IMR-90 (cell line): Measurements from ENCODE around the gene GNA14. TPM values are rescaled to one million over a fixed set of nuclear protein-coding genes. Genes with fewer than 3 reads are reported as not detected.

Experiments used
- ATAC-seq: fragments of 200-7000 bp; cut with Tn5 transposase; 2 replicates; pipeline ENCODE4 v1.9.1; 2020; ENCODE audit warnings: low read depth, mild to moderate bottlenecking, moderate library complexity
- BruUV-seq: library from RNA; stranded (reverse); fragments of 400-500 nt; replicated peaks from 2 replicates; lab custom pipeline; 2021; lab: Mats Ljungman, UMichigan
- CTCF ChIA-PET: fragments of 300-600 bp; formaldehyde crosslinking; extraction: SDS; loops from one replicate; lab custom pipeline; 2021; ENCODE audit warnings: antibody characterized with exemption; lab: Yijun Ruan, JAX
- POLR2A ChIA-PET: fragments of 300-600 bp; sonication (Branson Sonifier 250); formaldehyde crosslinking; loops from one replicate; lab custom pipeline; 2022; ENCODE audit warnings: antibody characterized with exemption; ENCODE audit not compliant: unreplicated experiment; lab: Charles Lee
- DNase-seq: peaks from one replicate; pipeline ENCODE4 v3.0.0; 2013
- H2AFZ ChIP-seq: replicated peaks from 2 replicates; pipeline ENCODE3; 2013; ENCODE audit warnings: low read length, mild to moderate bottlenecking; ENCODE audit not compliant: poor library complexity
- H2AK5ac ChIP-seq: 2 replicates; pipeline ENCODE4 v1.6.1; 2013; ENCODE audit warnings: low read depth, low read length, inconsistent platforms
- H2AK9ac ChIP-seq: replicated peaks from 2 replicates; pipeline ENCODE3; 2013; ENCODE audit warnings: mild to moderate bottlenecking, low read depth, low read length, moderate library complexity; ENCODE audit not compliant: poor library complexity
- H2BK120ac ChIP-seq: 2 replicates; pipeline ENCODE4 v1.6.1; 2013; ENCODE audit warnings: low read depth, low read length, inconsistent platforms
- H2BK15ac ChIP-seq: 3 replicates; pipeline ENCODE4 v1.6.1; 2013; ENCODE audit warnings: low read depth, low read length, inconsistent platforms
- H2BK20ac ChIP-seq: 2 replicates; pipeline ENCODE4 v1.6.1; 2013; ENCODE audit warnings: low read depth, mild to moderate bottlenecking, inconsistent platforms, low read length, moderate library complexity
- H2BK5ac ChIP-seq: 2 replicates; pipeline ENCODE4 v1.6.1; 2013; ENCODE audit warnings: mild to moderate bottlenecking, low read depth, low read length, inconsistent platforms; ENCODE audit not compliant: poor library complexity, severe bottlenecking
- H3K14ac ChIP-seq: replicated peaks from 2 replicates; pipeline ENCODE4 v1.6.1; 2013; ENCODE audit warnings: low read depth, low read length, inconsistent platforms
- H3K18ac ChIP-seq: 2 replicates; pipeline ENCODE4 v1.6.1; 2013; ENCODE audit warnings: low read depth, low read length, control low read depth
- H3K23ac ChIP-seq: 2 replicates; pipeline ENCODE4 v1.6.1; 2013; ENCODE audit warnings: low read depth, low read length, inconsistent platforms
- H3K27ac ChIP-seq: 2 replicates; pipeline ENCODE4 v1.5.1; 2013; ENCODE audit warnings: mild to moderate bottlenecking, control low read depth, low read length; ENCODE audit not compliant: insufficient read depth
- H3K27me3 ChIP-seq: 2 replicates; pipeline ENCODE4 v1.6.1; 2013; ENCODE audit warnings: low read length; ENCODE audit not compliant: control insufficient read depth, insufficient read depth
- H3K36me3 ChIP-seq: 2 replicates; pipeline ENCODE4 v1.6.1; 2013; ENCODE audit warnings: low read length, mixed read lengths; ENCODE audit not compliant: control insufficient read depth, insufficient read depth
- H3K4ac ChIP-seq: 2 replicates; pipeline ENCODE4 v1.6.1; 2013; ENCODE audit warnings: low read depth, low read length, inconsistent platforms
- H3K4me1 ChIP-seq: 2 replicates; pipeline ENCODE4 v1.6.1; 2013; ENCODE audit warnings: low read length, mixed read lengths; ENCODE audit not compliant: control insufficient read depth, insufficient read depth
- H3K4me2 ChIP-seq: 2 replicates; pipeline ENCODE4 v1.6.1; 2013; ENCODE audit warnings: low read depth, mild to moderate bottlenecking, control low read depth, low read length, moderate library complexity
- H3K4me3 ChIP-seq: 2 replicates; pipeline ENCODE4 v1.5.1; 2013; ENCODE audit warnings: low read depth, mild to moderate bottlenecking, control low read depth, low read length, moderate library complexity; ENCODE audit not compliant: insufficient read depth
- H3K56ac ChIP-seq: 2 replicates; pipeline ENCODE4 v1.6.1; 2013; ENCODE audit warnings: low read length, inconsistent platforms; ENCODE audit not compliant: insufficient read depth; ENCODE audit errors: extremely low read depth
- H3K79me1 ChIP-seq, 2 experiments: 2 replicates each; pipeline ENCODE4 v1.6.1; 2013; ENCODE audit warnings: low read length in 2 of 2, inconsistent platforms in 1 of 2, low read depth in 1 of 2
- H3K9ac ChIP-seq: 2 replicates; pipeline ENCODE4 v1.6.1; 2013; ENCODE audit warnings: low read depth, low read length, control low read depth
- H3K9me1 ChIP-seq: 2 replicates; pipeline ENCODE4 v1.6.1; 2013; ENCODE audit warnings: low read length, inconsistent platforms; ENCODE audit not compliant: insufficient read depth
- H3K9me3 ChIP-seq: 2 replicates; pipeline ENCODE4 v1.6.1; 2013; ENCODE audit warnings: low read length; ENCODE audit not compliant: control insufficient read depth, insufficient read depth
- H4K20me1 ChIP-seq: 2 replicates; pipeline ENCODE4 v1.6.1; 2013; ENCODE audit warnings: low read length, inconsistent platforms; ENCODE audit not compliant: insufficient read depth
- H4K5ac ChIP-seq: 2 replicates; pipeline ENCODE4 v1.6.1; 2013; ENCODE audit warnings: mild to moderate bottlenecking, low read depth, low read length, control low read depth
- H4K8ac ChIP-seq, 2 experiments: 2 replicates each; pipeline ENCODE4 v1.6.1; 2013; ENCODE audit warnings: low read depth in 2 of 2, low read length in 2 of 2, control low read depth in 1 of 2, inconsistent platforms in 1 of 2
- H4K91ac ChIP-seq: 2 replicates; pipeline ENCODE4 v1.6.1; 2013; ENCODE audit warnings: low read depth, low read length, inconsistent platforms; ENCODE audit not compliant: insufficient read depth
- BHLHE40 ChIP-seq: fragments of 150-350 bp; IDR thresholded peaks from 2 replicates; pipeline ENCODE4 v1.6.1; 2016; ENCODE audit warnings: mild to moderate bottlenecking, low read depth, low read length
- CEBPB ChIP-seq: IDR thresholded peaks from 2 replicates; pipeline ENCODE4 v1.6.1; 2012; ENCODE audit warnings: low read depth, low read length, improper control_type of control experiment
- CHD1 ChIP-seq: IDR thresholded peaks from 2 replicates; pipeline ENCODE4 v1.6.1; 2012; ENCODE audit warnings: low read depth, low read length, improper control_type of control experiment
- CTCF ChIP-seq: conservative IDR thresholded peaks from 2 replicates; pipeline ENCODE4 v1.5.1; 2012; ENCODE audit warnings: mild to moderate bottlenecking, low read depth, low read length, improper control_type of control experiment
- ELK1 ChIP-seq: fragments of 150-350 bp; IDR thresholded peaks from 2 replicates; pipeline ENCODE4 v1.6.1; 2016; ENCODE audit warnings: low read depth, mild to moderate bottlenecking, low read length, moderate library complexity, borderline replicate concordance
- FOS ChIP-seq: fragments of 150-350 bp; IDR thresholded peaks from 2 replicates; pipeline ENCODE4 v1.6.1; 2016; ENCODE audit warnings: low read depth, low read length
- MAFK ChIP-seq: IDR thresholded peaks from 2 replicates; pipeline ENCODE4 v1.6.1; 2012; ENCODE audit warnings: low read depth, low read length, improper control_type of control experiment
- MAZ ChIP-seq: IDR thresholded peaks from 2 replicates; pipeline ENCODE4 v1.6.1; 2012; ENCODE audit warnings: low read depth, mild to moderate bottlenecking, low read length, improper control_type of control experiment, moderate library complexity, borderline replicate concordance
- MXI1 ChIP-seq: IDR thresholded peaks from 2 replicates; pipeline ENCODE4 v1.6.1; 2012; ENCODE audit warnings: low read depth, mild to moderate bottlenecking, low read length, moderate library complexity, borderline replicate concordance
- NFE2L2 ChIP-seq: fragments of 150-350 bp; IDR thresholded peaks from 2 replicates; pipeline ENCODE4 v1.6.1; 2016; ENCODE audit warnings: low read depth, mild to moderate bottlenecking, low read length
- POLR2A ChIP-seq: IDR thresholded peaks from 2 replicates; pipeline ENCODE4 v1.6.1; 2012; ENCODE audit warnings: mild to moderate bottlenecking, low read depth, low read length
- RAD21 ChIP-seq: IDR thresholded peaks from 2 replicates; pipeline ENCODE4 v1.6.1; 2012; ENCODE audit warnings: low read length, improper control_type of control experiment
- RCOR1 ChIP-seq: IDR thresholded peaks from 2 replicates; pipeline ENCODE4 v1.6.1; 2012; ENCODE audit warnings: mild to moderate bottlenecking, low read length, improper control_type of control experiment; ENCODE audit not compliant: insufficient replicate concordance
- RFX5 ChIP-seq: IDR thresholded peaks from 2 replicates; pipeline ENCODE4 v1.8.0; 2012; ENCODE audit warnings: low read depth, mild to moderate bottlenecking, low read length, moderate library complexity
- SMC3 ChIP-seq: fragments of 150-350 bp; IDR thresholded peaks from 2 replicates; pipeline ENCODE4 v1.6.1; 2016; ENCODE audit warnings: low read depth, mild to moderate bottlenecking, antibody characterized with exemption, low read length, moderate library complexity
- WGBS, 2 experiments: methylation state at CpG; one replicate each; pipeline versions ENCODE4 v1.1.5 to v1.1.7; 2013; ENCODE audit warnings: missing lambda C conversion rate in 2 of 2; ENCODE audit not compliant: insufficient read length in 1 of 2; ENCODE audit errors: extremely low coverage in 2 of 2; 5-methylcytosine and 5-hydroxymethylcytosine counted together
- dilution Hi-C: fragments of 300-500 bp; cut with HindIII; formaldehyde crosslinking; loops from one replicate; pipeline ENCODE4 v1.14.3; 2018; ENCODE audit warnings: low sequenced_read_pairs; ENCODE audit not compliant: unreplicated experiment
- in situ Hi-C: fragments of 300-500 bp; cut with MboI; formaldehyde crosslinking; loops from 3 replicates; pipeline ENCODE4 v1.14.3; 2019; ENCODE audit warnings: low sequenced_read_pairs, inconsistent platforms, mixed read lengths
- intact Hi-C: fragments of 100-400 bp; cut with micrococcal nuclease; formaldehyde crosslinking; loops from 2 replicates; pipeline ENCODE4 v1.10.0; 2022
- polyA plus RNA-seq, 3 experiments: library from polyadenylated mRNA; depleted of rRNA; stranded (reverse); fragments of >200 nt; gene quantifications; 2 replicates each; pipeline ENCODE4 v1.2.3, GENCODE V29; 2012; ENCODE audit warnings: low replicate concordance in 1 of 3
- total RNA-seq: library from RNA; depleted of rRNA; stranded (reverse); fragments of >200 nt; gene quantifications from 2 replicates; pipeline ENCODE4 v1.2.3, GENCODE V29; 2012
- TF ChIP-seq, protein P1 (sequence below): fragments of 150-350 bp; IDR thresholded peaks from 2 replicates; pipeline ENCODE4 v1.6.1; 2017; ENCODE audit warnings: mild to moderate bottlenecking, antibody characterized with exemption, low read length, low read depth

GNA14 gene
- total and polyA plus RNA-seq, 2 of the 4 experiments (the other 2 are of a cell fraction): under 0.01 to 0.03 TPM

DNA sequence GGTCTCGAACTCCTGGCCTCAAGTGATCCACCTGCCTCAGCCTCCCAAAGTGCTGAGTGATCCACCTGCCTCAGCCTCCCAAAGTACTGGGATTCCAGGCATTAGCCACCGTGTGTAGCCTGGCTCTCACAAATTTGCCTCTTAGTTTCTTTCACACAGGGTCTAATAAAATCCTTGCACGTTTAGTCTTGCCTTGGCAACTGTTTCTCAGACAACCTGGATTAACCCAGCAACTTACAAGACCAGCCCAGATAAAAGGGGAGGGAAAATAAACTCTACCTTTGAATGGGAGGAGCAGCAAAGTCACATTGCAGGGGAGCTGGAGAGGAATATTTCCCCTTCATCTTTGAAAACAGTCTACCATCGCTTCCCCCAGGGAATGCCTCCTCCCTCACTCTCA is 29.3 kb upstream of the GNA14 start:
- ChIA-PET POLR2A (no interaction called here), CTCF (interaction anchor here (0.7 to 0.8 kb wide), 2 partner anchors 11 to 283 kb away, joined by 3 read pairs; no protein-coding TSS in a partner anchor)
- Histone ChIP-seq H2BK5ac (no peak overlapping the region), H3K36me3 (no peaks in the 10 kb centered on the region), H3K4me3 (no peak overlapping the region), H4K20me1 (no peaks in the 10 kb centered on the region), H4K8ac (no peak overlapping the region), H2BK20ac (no peak overlapping the region), H3K4me1 (no peaks in the 10 kb centered on the region; the same call in 1 of the 2 replicates), H4K91ac (no peak overlapping the region), H3K18ac (no peak overlapping the region), H3K14ac (no peak overlapping the region), H3K27me3 (no peaks in the 10 kb centered on the region; the same call in 1 of the 2 replicates), H3K4me2 (no peak overlapping the region), H3K4ac (no peak overlapping the region), H3K56ac (no peak overlapping the region), H2AFZ (no peak overlapping the region), H2BK15ac (no peak overlapping the region), H3K9me1 (no peaks in the 10 kb centered on the region), H4K5ac (no peak overlapping the region), H3K9ac (no peak overlapping the region), H3K27ac (no peak overlapping the region), H2AK9ac (no peak overlapping the region), H3K9me3 (no peaks in the 10 kb centered on the region), H3K79me1 (no peaks in the 10 kb centered on the region), H2AK5ac (no peak overlapping the region), H2BK120ac (no peak overlapping the region), H3K23ac (no peak overlapping the region)
- ATAC-seq (no peak), DNase-seq (no peak)
- TF ChIP-seq SMC3: no peak
- no peak for TF ChIP-seq RAD21
- no peak for TF ChIP-seq MAZ
- no peak for TF ChIP-seq ELK1
- no peak for TF ChIP-seq NFE2L2
- no peak for TF ChIP-seq RFX5
- TF ChIP-seq MAFK: no peak
- no peak for TF ChIP-seq RCOR1
- TF ChIP-seq BHLHE40: no peak
- TF ChIP-seq CHD1: no peak
- TF ChIP-seq CEBPB: no peak
- TF ChIP-seq CTCF: no peak
- TF ChIP-seq FOS: no peak
- TF ChIP-seq MXI1: no peak
- TF ChIP-seq, protein P1, sequence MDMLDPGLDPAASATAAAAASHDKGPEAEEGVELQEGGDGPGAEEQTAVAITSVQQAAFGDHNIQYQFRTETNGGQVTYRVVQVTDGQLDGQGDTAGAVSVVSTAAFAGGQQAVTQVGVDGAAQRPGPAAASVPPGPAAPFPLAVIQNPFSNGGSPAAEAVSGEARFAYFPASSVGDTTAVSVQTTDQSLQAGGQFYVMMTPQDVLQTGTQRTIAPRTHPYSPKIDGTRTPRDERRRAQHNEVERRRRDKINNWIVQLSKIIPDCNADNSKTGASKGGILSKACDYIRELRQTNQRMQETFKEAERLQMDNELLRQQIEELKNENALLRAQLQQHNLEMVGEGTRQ: no peak
- TF ChIP-seq POLR2A: no peak
- in situ Hi-C loops (no loop called here), dilution Hi-C loops (no loop called here), intact Hi-C loops (no loop called here)
- WGBS, 2 experiments: 67% methylated on average over 1 of the region's 4 CpGs; no CpG with 5 or more reads in 1 of the 2 experiments
- no TSS peak for BruUV-seq
